Measurements from ENCODE around the gene INPP5B. TPM values are rescaled to one million over a fixed set of nuclear protein-coding genes. Genes with fewer than 3 reads are reported as not detected.

The INPP5B gene
- total and polyA plus RNA-seq, 8 donors, result 22.5 to 39.9 (median 31.3) TPM

DNA sequence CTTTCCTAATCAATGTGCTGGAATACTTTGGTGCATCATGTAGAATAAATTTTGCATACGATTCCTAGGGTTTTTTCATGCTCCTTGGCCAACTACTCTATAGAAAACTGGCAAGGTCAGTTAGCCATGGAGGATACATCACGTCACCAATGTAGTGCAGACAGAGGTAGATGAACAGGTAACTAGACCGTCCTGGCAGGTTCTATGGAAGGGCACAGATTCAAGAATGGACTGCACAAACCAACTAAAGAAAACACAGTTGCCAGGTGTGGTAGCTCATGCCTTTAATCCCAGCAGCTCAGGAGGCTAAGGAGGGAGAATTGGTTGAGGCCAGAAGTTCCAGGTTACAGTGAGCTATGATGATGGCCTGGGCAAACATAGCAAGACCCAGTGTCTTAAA, 97.4 kb downstream of the INPP5B start:
- Histone ChIP-seq H3K4me3 (no peak overlapping the region), H3K36me3 (peaks cover 0 to 31% of the 10 kb centered on the region in 2 donors), H3K4me1 (peaks cover 16 to 99% of the 10 kb centered on the region in 2 donors), H3K27me3 (no peaks in the 10 kb centered on the region), H3K9me3 (no peaks in the 10 kb centered on the region), H3K27ac (peak overlapping the region in 1 of 2 donors; percentile 87)
- ATAC-seq (no peak), DNase-seq (no peak)
- intact Hi-C loops (cut with DNase I), result no loop called here
- no peak for TF ChIP-seq CTCF (IDR thresholded peaks at IDR 0.05)

GRCh38 chr1:37846647-37847339, 100.1 kb downstream of the INPP5B start:
- no peaks in the 10 kb centered on the region for H3K9me3 ChIP-seq
- H3K4me3 ChIP-seq, result no peak overlapping the region
- DNase-seq, result no peak
- H3K4me1 ChIP-seq, result peaks cover 13 to 97% of the 10 kb centered on the region in 2 donors
- no peak for ATAC-seq
- no peak for TF ChIP-seq CTCF (IDR thresholded peaks at IDR 0.05)
- intact Hi-C loops (cut with DNase I), result no loop called here
- no peaks in the 10 kb centered on the region for H3K27me3 ChIP-seq
- H3K27ac ChIP-seq, result peak overlapping the region in 1 of 2 donors; percentile 87
- peaks cover 0 to 26% of the 10 kb centered on the region in 2 donors for H3K36me3 ChIP-seq

- Histone ChIP-seq H3K4me1 (peaks cover 6 to 90% of the 10 kb centered on the region in 2 donors), H3K36me3 (peaks cover 0 to 36% of the 10 kb centered on the region in 2 donors), H3K27me3 (no peaks in the 10 kb centered on the region), H3K9me3 (no peaks in the 10 kb centered on the region), H3K27ac (peak overlapping the region in 1 of 2 donors; percentile 87), H3K4me3 (no peak overlapping the region)
- ATAC-seq, result no peak
- DNase-seq, result no peak
- no peak for TF ChIP-seq CTCF (IDR thresholded peaks at IDR 0.05)
- intact Hi-C loops (cut with DNase I), result no loop called here
Measured at GRCh38 chr1:37845786-37846185, 101.1 kb downstream of the INPP5B start.

- intact Hi-C loops (cut with DNase I), result no loop called here
- H3K27me3 ChIP-seq, result no peaks in the 10 kb centered on the region
- H3K36me3 ChIP-seq, result peaks cover 0 to 42% of the 10 kb centered on the region in 2 donors
- ATAC-seq (no peak), DNase-seq (no peak)
- TF ChIP-seq CTCF (IDR thresholded peaks at IDR 0.05), result no peak
- no peaks in the 10 kb centered on the region for H3K9me3 ChIP-seq
- H3K4me3 ChIP-seq, result no peak overlapping the region
- peak overlapping the region in 1 of 2 donors; percentile 87 for H3K27ac ChIP-seq
- H3K4me1 ChIP-seq, result peaks cover 0 to 83% of the 10 kb centered on the region in 2 donors
Measured at GRCh38 chr1:37845049-37845646, 101.7 kb downstream of the INPP5B start.

GRCh38 chr1:37844536-37844935, 102.3 kb downstream of the INPP5B start:
- DNase-seq (no peak), ATAC-seq (no peak)
- Histone ChIP-seq H3K9me3 (no peaks in the 10 kb centered on the region), H3K27me3 (no peaks in the 10 kb centered on the region), H3K4me3 (no peak overlapping the region), H3K36me3 (peaks cover 0 to 47% of the 10 kb centered on the region in 2 donors), H3K4me1 (peaks cover 0 to 77% of the 10 kb centered on the region in 2 donors), H3K27ac (peak overlapping the region in 1 of 2 donors; percentile 87)
- TF ChIP-seq CTCF (IDR thresholded peaks at IDR 0.05), result no peak
- intact Hi-C loops (cut with DNase I), result no loop called here

Measured in left lung (tissue), 10 donors.